ENCODE measurements around the gene NID2. TPM values are rescaled to one million over a fixed set of nuclear protein-coding genes. Genes with fewer than 3 reads are reported as not detected.

Gene NID2
- total RNA-seq, 4 donors from 2014 or later, result 1.9 to 5.6 (median 4.3) TPM

GRCh38 chr14:51959928-51960327, 108.9 kb downstream of the NID2 start:
- in situ Hi-C loops (cut with MboI; ENCODE audit: low sequenced_read_pairs in 4 of 4) (no loop called here), intact Hi-C loops (cut with DNase I; ENCODE audit: low total_unique reads) (no loop called here)
- Histone ChIP-seq H3K4me1 (peaks cover 0 to 4% of the 10 kb centered on the region in 2 donors), H3K27ac (no peak overlapping the region), H3K9me3 (no peaks in the 10 kb centered on the region), H3K36me3 (no peaks in the 10 kb centered on the region), H3K4me3 (no peak overlapping the region), H3K27me3 (no peaks in the 10 kb centered on the region)
- ATAC-seq (no peak), DNase-seq (no peak)
- TF ChIP-seq POLR2A (IDR thresholded peaks at IDR 0.05), result no peak
- no peak for TF ChIP-seq CTCF (IDR thresholded peaks at IDR 0.05 in 4 of 5, conservative IDR thresholded peaks at IDR 0.05 in 1 of 5)

GRCh38 chr14:51957950-51958349, 110.9 kb downstream of the NID2 start:
- ATAC-seq (no peak), DNase-seq (no peak)
- H3K27ac ChIP-seq, result no peak overlapping the region
- TF ChIP-seq POLR2A (IDR thresholded peaks at IDR 0.05), result no peak
- no peak for TF ChIP-seq CTCF (IDR thresholded peaks at IDR 0.05 in 4 of 5, conservative IDR thresholded peaks at IDR 0.05 in 1 of 5)
- H3K4me1 ChIP-seq, result peaks cover 0 to 4% of the 10 kb centered on the region in 2 donors
- in situ Hi-C loops (cut with MboI; ENCODE audit: low sequenced_read_pairs in 4 of 4) (no loop called here), intact Hi-C loops (cut with DNase I; ENCODE audit: low total_unique reads) (no loop called here)
- no peaks in the 10 kb centered on the region for H3K27me3 ChIP-seq
- no peaks in the 10 kb centered on the region for H3K9me3 ChIP-seq
- H3K36me3 ChIP-seq, result no peaks in the 10 kb centered on the region
- H3K4me3 ChIP-seq, result no peak overlapping the region

Other genes starting within 250 kb of the NID2 start
- gene GNG2, start 208.4 kb downstream of the NID2 start, total RNA-seq, result 1 to 10 TPM in 3 of 4 donors, under 1 TPM in 1; 0.41 to 4.9 (median 2.2) TPM
- gene RTRAF, start 79.5 kb downstream of the NID2 start, total RNA-seq, result 10 to 100 TPM; 68.6 to 91.2 (median 78.4) TPM
- gene PTGDR, start 198.6 kb upstream of the NID2 start, total RNA-seq, result under 1 TPM in 2 of 4 donors, not detected in 2; 0.25 to 0.84 TPM
- gene PTGER2, start 245.3 kb upstream of the NID2 start, total RNA-seq, result under 1 TPM in 2 of 4 donors, not detected in 2; 0.25 to 0.78 TPM

Data from gastrocnemius medialis (tissue), 4 donors.